HepG2 (cell line): ENCODE measurements around the gene LRP1B. TPM values are rescaled to one million over a fixed set of nuclear protein-coding genes. Genes with fewer than 3 reads are reported as not detected.

Experiments used
- ATAC-seq: fragments of 200-7000 bp; cut with Tn5 transposase; 3 replicates; pipeline ENCODE4 v1.9.1; 2020; ENCODE audit warnings: mild to moderate bottlenecking, moderate library complexity
- BruUV-seq: library from RNA; stranded (reverse); fragments of 400-500 nt; replicated peaks from 2 replicates; lab custom pipeline; 2021; lab: Mats Ljungman, UMichigan
- CTCF ChIA-PET: fragments of 300-600 bp; formaldehyde crosslinking; extraction: SDS; loops from one replicate; lab custom pipeline; 2021; ENCODE audit warnings: low total read pairs, inconsistent platforms, low intra/inter-chr PET ratio; lab: Yijun Ruan, JAX
- POLR2A ChIA-PET: fragments of 350-600 bp; sonication (Branson Sonifier 250); formaldehyde crosslinking; loops from one replicate; lab custom pipeline; 2020; ENCODE audit warnings: antibody characterized with exemption, inconsistent platforms; lab: Yijun Ruan, JAX
- DNase-seq: peaks from one replicate; pipeline ENCODE4 v3.0.0-alpha.2; 2015; ENCODE audit warnings: low spot score
- FAIRE-seq: peaks from 3 replicates; lab custom pipeline; 2011; peaks lifted over from hg19 to GRCh38; lab: Jason Lieb, UNC
- H2AFZ ChIP-seq: one replicate; pipeline ENCODE4 v1.6.1; 2011; ENCODE audit warnings: low read length, inconsistent platforms
- H3K27ac ChIP-seq: fragments of 300-600 bp; 3 replicates; pipeline ENCODE4 v1.8.0; 2011; ENCODE audit warnings: mixed run types, mild to moderate bottlenecking, mixed read lengths, low read length, inconsistent platforms; ENCODE audit not compliant: insufficient read depth; ENCODE audit errors: extremely low read length
- H3K27me3 ChIP-seq, 2 experiments: fragments of 200-600 bp in 1 of 2; 2 replicates in 1 of 2; 3 replicates in 1 of 2; pipeline versions ENCODE4 v1.6.0 to v1.8.0; 2011; ENCODE audit warnings: low read length in 2 of 2, mild to moderate bottlenecking in 2 of 2, moderate library complexity in 2 of 2, inconsistent platforms in 1 of 2; ENCODE audit not compliant: insufficient read depth in 2 of 2, control insufficient read depth in 1 of 2
- H3K36me3 ChIP-seq, 2 experiments: fragments of 200-600 bp in 1 of 2; replicated peaks in 1 of 2; 2 replicates in 1 of 2; 3 replicates in 1 of 2; pipeline versions ENCODE4 v1.5.1 to v1.8.0; 2011; ENCODE audit warnings: low read length in 2 of 2, inconsistent platforms in 1 of 2; ENCODE audit not compliant: insufficient read depth in 2 of 2, control insufficient read depth in 1 of 2
- H3K4me1 ChIP-seq: 2 replicates; pipeline ENCODE4 v1.5.1; 2012; ENCODE audit warnings: low read length, inconsistent platforms; ENCODE audit not compliant: insufficient read depth
- H3K4me2 ChIP-seq: 2 replicates; pipeline ENCODE4 v1.6.0; 2011; ENCODE audit warnings: low read depth, low read length, inconsistent platforms
- H3K4me3 ChIP-seq, 3 experiments: fragments of 200-600 bp in 1 of 3; sonication (generic), shearing (Covaris generic) in 1 of 3; replicated peaks in 1 of 3; 2 replicates each; pipeline ENCODE4 v1.5.1; 2011 to 2016; ENCODE audit warnings: low read length in 3 of 3, inconsistent platforms in 2 of 3, low read depth in 2 of 3, mild to moderate bottlenecking in 2 of 3, control low read depth in 1 of 3, mixed read lengths in 1 of 3; ENCODE audit not compliant: insufficient read depth in 1 of 3
- H3K79me2 ChIP-seq: one replicate; pipeline ENCODE4 v1.6.1; 2011; ENCODE audit warnings: low read length, inconsistent platforms; ENCODE audit not compliant: insufficient read depth
- H3K9ac ChIP-seq: 2 replicates; pipeline ENCODE4 v1.6.0; 2011; ENCODE audit warnings: mild to moderate bottlenecking, low read depth, low read length, inconsistent platforms; ENCODE audit not compliant: insufficient read depth
- H3K9me3 ChIP-seq: 2 replicates; pipeline ENCODE4 v1.5.1; 2012; ENCODE audit warnings: mild to moderate bottlenecking, low read length
- H4K20me1 ChIP-seq: 2 replicates; pipeline ENCODE4 v1.6.0; 2011; ENCODE audit warnings: inconsistent platforms, mild to moderate bottlenecking, low read length, moderate library complexity; ENCODE audit not compliant: insufficient read depth
- CHD2 ChIP-seq: IDR thresholded peaks from 2 replicates; pipeline ENCODE4 v1.6.1; 2011; ENCODE audit warnings: low read depth, low read length, improper control_type of control experiment
- ETV5 ChIP-seq: IDR thresholded peaks from 2 replicates; pipeline ENCODE4 v1.6.1; 2018; ENCODE audit warnings: missing biosample characterization, missing genetic modification reagents, inconsistent platforms, borderline replicate concordance
- GZF1 ChIP-seq: sonication (generic); formaldehyde crosslinking; IDR thresholded peaks from 2 replicates; pipeline ENCODE4 v1.5.1; 2020; ENCODE audit warnings: mild to moderate bottlenecking, missing genetic modification reagents
- HNF1B ChIP-seq: sonication (generic); formaldehyde crosslinking; IDR thresholded peaks from 2 replicates; pipeline ENCODE4 v1.5.1; 2020; ENCODE audit warnings: mild to moderate bottlenecking, moderate library complexity, missing genetic modification reagents
- PITX1 ChIP-seq: sonication (generic); formaldehyde crosslinking; IDR thresholded peaks from 2 replicates; pipeline ENCODE4 v1.5.1; 2020; ENCODE audit warnings: mild to moderate bottlenecking, missing genetic modification reagents
- SNAPC2 ChIP-seq: sonication (generic); formaldehyde crosslinking; IDR thresholded peaks from 2 replicates; pipeline ENCODE4 v1.8.1; 2022; ENCODE audit warnings: mild to moderate bottlenecking, missing genetic modification reagents
- SOX6 ChIP-seq, 2 experiments: fragments of 450-650 bp in 1 of 2; sonication (generic) in 1 of 2; formaldehyde crosslinking in 1 of 2; IDR thresholded peaks; 2 replicates each; pipeline versions ENCODE4 v1.4.0 to v1.6.1; 2017 to 2020; ENCODE audit warnings: antibody characterized with exemption in 1 of 2, mild to moderate bottlenecking in 1 of 2, missing genetic modification reagents in 1 of 2
- SSRP1 ChIP-seq: IDR thresholded peaks from 2 replicates; pipeline ENCODE4 v1.6.1; 2016; ENCODE audit warnings: control low read depth
- ZNF10 ChIP-seq: sonication (generic); formaldehyde crosslinking; IDR thresholded peaks from 2 replicates; pipeline ENCODE4 v1.4.0; 2020; ENCODE audit warnings: mild to moderate bottlenecking, low read depth, missing genetic modification reagents, borderline replicate concordance
- ZNF124 ChIP-seq: sonication (generic); formaldehyde crosslinking; IDR thresholded peaks from 2 replicates; pipeline ENCODE4 v1.4.0; 2020; ENCODE audit warnings: missing genetic modification reagents
- ZNF282 ChIP-seq: fragments of 450-650 bp; IDR thresholded peaks from 2 replicates; pipeline ENCODE4 v1.6.1; 2018; ENCODE audit not compliant: partially characterized antibody
- ZNF549 ChIP-seq: sonication (generic); formaldehyde crosslinking; IDR thresholded peaks from 2 replicates; pipeline ENCODE4 v1.5.0; 2020; ENCODE audit warnings: missing genetic modification reagents
- ZNF672 ChIP-seq: sonication (generic); formaldehyde crosslinking; IDR thresholded peaks from 2 replicates; pipeline ENCODE4 v1.8.1; 2022; ENCODE audit warnings: missing genetic modification reagents
- WGBS: methylation state at CpG from one replicate; pipeline ENCODE4 v1.1.6; 2017; ENCODE audit warnings: low lambda C conversion rate; 5-methylcytosine and 5-hydroxymethylcytosine counted together
- in situ Hi-C: cut with HindIII; loops from 2 replicates; pipeline ENCODE4 v1.10.0; 2017; ENCODE audit warnings: low pct_unique_long_range_greater_than_20kb; ENCODE audit not compliant: extremely low pct_ligation_motif_present
- intact Hi-C: fragments of 100-400 bp; cut with micrococcal nuclease; formaldehyde crosslinking; loops from one replicate; pipeline ENCODE4 v1.10.0; 2022; ENCODE audit not compliant: unreplicated experiment
- polyA plus RNA-seq, 8 experiments: library from polyadenylated mRNA; depleted of rRNA in 3 of 8; stranded (reverse) in 7 of 8; unstranded in 1 of 8; fragments of >200 nt; fragmentation: Illumina TruSeq in 4 of 8; extraction: Trizol in 4 of 8; gene quantifications; 2 replicates each; pipeline versions ENCODE4 v1.2.1 to v1.2.3, GENCODE V29; 2011 to 2016; ENCODE audit warnings: low read depth in 4 of 8, missing spikeins in 1 of 8, mixed read lengths in 1 of 8; ENCODE audit not compliant: insufficient read depth in 1 of 8
- total RNA-seq, 5 experiments: library from RNA; depleted of rRNA; stranded (reverse); fragments of >200 nt; fragmentation: Illumina TruSeq; extraction: Trizol; gene quantifications; 2 replicates each; pipeline ENCODE4 v1.2.3, GENCODE V29; 2016; ENCODE audit warnings: low read depth in 1 of 5
- TF ChIP-seq, protein P1 (sequence below): sonication (generic); formaldehyde crosslinking; IDR thresholded peaks from 2 replicates; pipeline ENCODE4 v1.4.0; 2020; ENCODE audit warnings: missing genetic modification reagents
- TF ChIP-seq, protein P2 (sequence below): sonication (generic); formaldehyde crosslinking; conservative IDR thresholded peaks from 2 replicates; pipeline ENCODE4 v1.5.0; 2020; ENCODE audit warnings: missing genetic modification reagents
- TF ChIP-seq, protein P3 (sequence below): sonication (generic); formaldehyde crosslinking; conservative IDR thresholded peaks from 2 replicates; pipeline ENCODE4 v1.8.0; 2022; ENCODE audit warnings: missing genetic modification reagents

Gene LRP1B
- total and polyA plus RNA-seq, 2 of the 13 experiments (the other 11 are each of a cell fraction or from before 2014, with no cell fraction given) = 0.04 TPM; not detected in 1

DNA sequence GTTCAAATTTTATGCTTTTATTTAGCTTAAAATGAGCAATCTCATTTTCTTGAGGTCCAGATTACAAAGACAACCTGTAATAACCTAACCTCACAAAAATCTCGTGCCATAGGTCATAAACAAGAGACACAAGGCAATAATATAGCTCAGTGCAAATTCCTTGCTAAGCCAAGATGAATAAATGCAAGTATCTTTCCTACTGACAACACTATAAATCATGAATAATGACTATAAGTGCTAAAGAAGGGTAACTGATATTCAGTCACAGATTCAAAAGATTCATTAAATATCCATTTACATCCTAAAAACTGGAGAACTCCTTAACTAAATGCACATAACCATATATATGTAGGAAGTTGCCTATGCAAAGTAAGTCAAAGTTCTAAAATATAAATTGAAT is 1641.6 kb downstream of the LRP1B start:
- no peaks in the 10 kb centered on the region for H3K27me3 ChIP-seq
- H3K4me2 ChIP-seq = no peak overlapping the region
- 0% methylated on average over 1 of the region's 1 CpG for WGBS
- ChIA-PET POLR2A (no interaction called here), CTCF (no interaction called here)
- no peak overlapping the region for H3K9ac ChIP-seq
- H3K9me3 ChIP-seq = no peaks in the 10 kb centered on the region
- no peak overlapping the region for H3K27ac ChIP-seq
- no peak overlapping the region for H3K4me3 ChIP-seq
- in situ Hi-C loops (no loop called here), intact Hi-C loops (no loop called here)
- FAIRE-seq (no peak), DNase-seq (no peak), ATAC-seq (no peak)
- no TSS peak for BruUV-seq
- TF ChIP-seq CHD2 (no peak), ZNF282 (no peak), SSRP1 (CRISPR knock-in tag) (no peak), ZNF549 (CRISPR knock-in tag) (no peak), HNF1B (CRISPR knock-in tag) (no peak), ZNF124 (CRISPR knock-in tag) (no peak), ETV5 (CRISPR knock-in tag) (no peak), ZNF672 (no peak), ZNF10 (CRISPR knock-in tag) (no peak), SNAPC2 (no peak), GZF1 (CRISPR knock-in tag) (no peak), PITX1 (CRISPR knock-in tag) (no peak), SOX6 (IDR thresholded peaks at IDR 0.05) (no peak), SOX6 (CRISPR knock-in tag; IDR thresholded peaks at IDR 0.05) (no peak)
- TF ChIP-seq, protein P1, sequence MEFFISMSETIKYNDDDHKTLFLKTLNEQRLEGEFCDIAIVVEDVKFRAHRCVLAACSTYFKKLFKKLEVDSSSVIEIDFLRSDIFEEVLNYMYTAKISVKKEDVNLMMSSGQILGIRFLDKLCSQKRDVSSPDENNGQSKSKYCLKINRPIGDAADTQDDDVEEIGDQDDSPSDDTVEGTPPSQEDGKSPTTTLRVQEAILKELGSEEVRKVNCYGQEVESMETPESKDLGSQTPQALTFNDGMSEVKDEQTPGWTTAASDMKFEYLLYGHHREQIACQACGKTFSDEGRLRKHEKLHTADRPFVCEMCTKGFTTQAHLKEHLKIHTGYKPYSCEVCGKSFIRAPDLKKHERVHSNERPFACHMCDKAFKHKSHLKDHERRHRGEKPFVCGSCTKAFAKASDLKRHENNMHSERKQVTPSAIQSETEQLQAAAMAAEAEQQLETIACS (CRISPR knock-in tag) = no peak
- TF ChIP-seq, protein P2, sequence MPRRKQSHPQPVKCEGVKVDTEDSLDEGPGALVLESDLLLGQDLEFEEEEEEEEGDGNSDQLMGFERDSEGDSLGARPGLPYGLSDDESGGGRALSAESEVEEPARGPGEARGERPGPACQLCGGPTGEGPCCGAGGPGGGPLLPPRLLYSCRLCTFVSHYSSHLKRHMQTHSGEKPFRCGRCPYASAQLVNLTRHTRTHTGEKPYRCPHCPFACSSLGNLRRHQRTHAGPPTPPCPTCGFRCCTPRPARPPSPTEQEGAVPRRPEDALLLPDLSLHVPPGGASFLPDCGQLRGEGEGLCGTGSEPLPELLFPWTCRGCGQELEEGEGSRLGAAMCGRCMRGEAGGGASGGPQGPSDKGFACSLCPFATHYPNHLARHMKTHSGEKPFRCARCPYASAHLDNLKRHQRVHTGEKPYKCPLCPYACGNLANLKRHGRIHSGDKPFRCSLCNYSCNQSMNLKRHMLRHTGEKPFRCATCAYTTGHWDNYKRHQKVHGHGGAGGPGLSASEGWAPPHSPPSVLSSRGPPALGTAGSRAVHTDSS = no peak
- TF ChIP-seq, protein P3, sequence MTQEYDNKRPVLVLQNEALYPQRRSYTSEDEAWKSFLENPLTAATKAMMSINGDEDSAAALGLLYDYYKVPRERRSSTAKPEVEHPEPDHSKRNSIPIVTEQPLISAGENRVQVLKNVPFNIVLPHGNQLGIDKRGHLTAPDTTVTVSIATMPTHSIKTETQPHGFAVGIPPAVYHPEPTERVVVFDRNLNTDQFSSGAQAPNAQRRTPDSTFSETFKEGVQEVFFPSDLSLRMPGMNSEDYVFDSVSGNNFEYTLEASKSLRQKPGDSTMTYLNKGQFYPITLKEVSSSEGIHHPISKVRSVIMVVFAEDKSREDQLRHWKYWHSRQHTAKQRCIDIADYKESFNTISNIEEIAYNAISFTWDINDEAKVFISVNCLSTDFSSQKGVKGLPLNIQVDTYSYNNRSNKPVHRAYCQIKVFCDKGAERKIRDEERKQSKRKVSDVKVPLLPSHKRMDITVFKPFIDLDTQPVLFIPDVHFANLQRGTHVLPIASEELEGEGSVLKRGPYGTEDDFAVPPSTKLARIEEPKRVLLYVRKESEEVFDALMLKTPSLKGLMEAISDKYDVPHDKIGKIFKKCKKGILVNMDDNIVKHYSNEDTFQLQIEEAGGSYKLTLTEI (CRISPR knock-in tag) = no peak
- H4K20me1 ChIP-seq = no peaks in the 10 kb centered on the region
- no peaks in the 10 kb centered on the region for H3K36me3 ChIP-seq
- H3K4me1 ChIP-seq = no peaks in the 10 kb centered on the region
- no peaks in the 10 kb centered on the region for H3K79me2 ChIP-seq
- no peak overlapping the region for H2AFZ ChIP-seq
